ENCODE measurements around the gene SETBP1.

Gene SETBP1

DNA sequence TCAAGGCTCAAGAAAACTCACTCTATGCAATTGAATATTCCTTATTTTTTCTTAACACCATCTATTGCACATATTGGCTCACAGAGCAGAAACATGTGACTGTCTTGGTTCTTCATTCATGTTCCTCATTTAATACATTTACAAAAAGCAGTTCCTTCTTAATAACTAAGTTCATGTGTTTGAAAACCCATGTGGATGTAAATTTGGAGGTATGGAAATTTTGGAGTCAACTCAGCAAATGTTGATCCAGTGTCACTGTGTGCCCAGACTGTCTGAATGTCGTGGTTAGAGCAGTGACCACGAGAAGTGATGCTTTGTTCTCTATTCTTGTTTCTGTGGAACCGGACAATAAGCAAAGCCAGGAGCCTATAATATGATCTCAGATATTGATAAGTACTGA lies 299.1 kb downstream of the SETBP1 start:
- TF ChIP-seq, protein P1, sequence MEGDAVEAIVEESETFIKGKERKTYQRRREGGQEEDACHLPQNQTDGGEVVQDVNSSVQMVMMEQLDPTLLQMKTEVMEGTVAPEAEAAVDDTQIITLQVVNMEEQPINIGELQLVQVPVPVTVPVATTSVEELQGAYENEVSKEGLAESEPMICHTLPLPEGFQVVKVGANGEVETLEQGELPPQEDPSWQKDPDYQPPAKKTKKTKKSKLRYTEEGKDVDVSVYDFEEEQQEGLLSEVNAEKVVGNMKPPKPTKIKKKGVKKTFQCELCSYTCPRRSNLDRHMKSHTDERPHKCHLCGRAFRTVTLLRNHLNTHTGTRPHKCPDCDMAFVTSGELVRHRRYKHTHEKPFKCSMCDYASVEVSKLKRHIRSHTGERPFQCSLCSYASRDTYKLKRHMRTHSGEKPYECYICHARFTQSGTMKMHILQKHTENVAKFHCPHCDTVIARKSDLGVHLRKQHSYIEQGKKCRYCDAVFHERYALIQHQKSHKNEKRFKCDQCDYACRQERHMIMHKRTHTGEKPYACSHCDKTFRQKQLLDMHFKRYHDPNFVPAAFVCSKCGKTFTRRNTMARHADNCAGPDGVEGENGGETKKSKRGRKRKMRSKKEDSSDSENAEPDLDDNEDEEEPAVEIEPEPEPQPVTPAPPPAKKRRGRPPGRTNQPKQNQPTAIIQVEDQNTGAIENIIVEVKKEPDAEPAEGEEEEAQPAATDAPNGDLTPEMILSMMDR (conservative IDR thresholded peaks at IDR 0.05): no peak
- H3K27ac ChIP-seq: no peak overlapping the region

DNA sequence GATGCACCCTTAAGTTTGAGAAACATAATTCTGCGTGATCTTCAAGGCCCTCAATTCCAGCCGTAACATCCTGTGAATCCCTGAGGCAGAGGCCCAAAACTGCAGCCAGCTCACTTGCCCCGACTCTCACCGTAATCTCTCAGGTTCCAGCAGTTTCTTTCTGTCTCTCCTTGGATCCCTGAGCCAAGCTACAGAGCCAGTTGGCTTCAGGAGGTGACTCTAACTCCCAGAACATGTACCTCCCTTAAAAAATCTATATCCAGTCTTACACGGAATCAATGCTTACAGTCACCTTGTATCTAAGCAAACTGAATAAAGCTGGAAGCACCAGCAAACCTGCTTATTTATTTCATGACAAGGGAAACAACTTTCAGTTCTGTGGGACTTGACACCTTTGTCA lies 300.4 kb downstream of the SETBP1 start:
- H3K27ac ChIP-seq: no peak overlapping the region
- TF ChIP-seq, protein P1 (conservative IDR thresholded peaks at IDR 0.05): no peak

- no peak overlapping the region for H3K27ac ChIP-seq
- TF ChIP-seq, protein P1 (conservative IDR thresholded peaks at IDR 0.05): no peak
These were observed 306.2 kb downstream of the SETBP1 start for GRCh38 chr18:44986933-44987332.

- TF ChIP-seq, protein P1 (conservative IDR thresholded peaks at IDR 0.05): no peak
These were observed 306.7 kb downstream of the SETBP1 start for GRCh38 chr18:44987371-44987770.

GRCh38 chr18:44988821-44989587 lies 308.3 kb downstream of the SETBP1 start:
- no peak overlapping the region for H3K27ac ChIP-seq
- TF ChIP-seq, protein P1 (conservative IDR thresholded peaks at IDR 0.05): no peak

More at GRCh38 chr18:44987371-44987770, 306.7 kb downstream of the SETBP1 start:
- H3K27ac ChIP-seq: no peak overlapping the region

DNA sequence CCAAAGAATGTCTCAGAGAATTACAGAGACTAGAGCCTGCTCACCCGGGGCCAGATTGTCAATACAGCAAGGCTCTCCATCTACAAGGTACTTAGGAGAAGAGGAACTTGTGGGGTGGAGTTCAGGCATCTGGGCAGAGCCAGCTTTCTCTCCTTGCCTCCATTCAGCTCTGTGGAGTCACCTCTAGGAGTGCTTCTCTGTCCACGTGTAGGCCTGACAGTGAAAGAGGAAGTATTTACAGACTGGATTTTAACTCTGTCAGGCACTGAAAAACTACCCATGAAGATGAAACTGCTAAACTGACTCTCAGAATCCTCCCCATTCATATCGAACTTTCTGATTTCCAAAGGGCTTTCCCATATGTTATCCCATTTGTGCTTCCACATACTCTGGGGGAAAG lies 315.6 kb downstream of the SETBP1 start:
- H3K27ac ChIP-seq: no peak overlapping the region
- TF ChIP-seq, protein P1 (conservative IDR thresholded peaks at IDR 0.05): no peak

DNA sequence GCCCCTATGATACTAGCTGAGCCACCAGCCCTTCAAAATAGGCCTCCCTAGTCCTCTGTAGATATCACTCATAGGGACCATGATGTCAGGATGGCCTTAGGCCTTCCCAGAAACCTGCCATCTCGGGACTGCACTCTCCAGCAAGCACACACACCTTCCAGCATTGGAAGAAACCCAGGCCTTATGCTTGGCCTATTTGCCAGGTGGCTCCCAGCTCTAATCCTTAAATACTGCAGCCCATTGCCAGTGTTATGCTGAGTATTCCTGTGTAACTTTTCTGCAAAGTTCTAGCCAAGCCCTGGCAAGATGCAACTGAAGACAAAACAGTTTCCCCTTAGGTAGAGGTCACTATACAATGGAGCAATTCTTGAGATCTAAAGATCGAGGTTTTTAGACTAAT lies 316.5 kb downstream of the SETBP1 start:
- TF ChIP-seq, protein P1 (conservative IDR thresholded peaks at IDR 0.05): no peak
- no peak overlapping the region for H3K27ac ChIP-seq
